H7 (cell line): Measurements from ENCODE around the gene CCDC195. TPM values are rescaled to one million over a fixed set of nuclear protein-coding genes. Genes with fewer than 3 reads are reported as not detected.
A peak's percentile ranks its signal among the peaks of the same experiment; 100 is the strongest.

ENCODE experiments used
- DNase-seq: peaks from one replicate; pipeline ENCODE4 v3.0.0; 2012
- H3K27me3 ChIP-seq: 2 replicates; pipeline ENCODE4 v1.6.0; 2011; ENCODE audit warnings: mild to moderate bottlenecking, low read length; ENCODE audit not compliant: control insufficient read depth, insufficient read depth
- H3K36me3 ChIP-seq: replicated peaks from 2 replicates; pipeline ENCODE4 v1.5.1; 2011; ENCODE audit warnings: low read length; ENCODE audit not compliant: control insufficient read depth, insufficient read depth
- H3K4me3 ChIP-seq: 2 replicates; pipeline ENCODE4 v1.5.1; 2011; ENCODE audit warnings: low read depth, mild to moderate bottlenecking, control low read depth, low read length, moderate library complexity; ENCODE audit not compliant: insufficient read depth
- total RNA-seq: library from RNA; depleted of rRNA; stranded (reverse); fragments of >200 nt; shearing (Covaris generic); gene quantifications from 2 replicates; pipeline ENCODE4 v1.2.3, GENCODE V29; 2014; rRNA removed

CCDC195 gene, protein sequence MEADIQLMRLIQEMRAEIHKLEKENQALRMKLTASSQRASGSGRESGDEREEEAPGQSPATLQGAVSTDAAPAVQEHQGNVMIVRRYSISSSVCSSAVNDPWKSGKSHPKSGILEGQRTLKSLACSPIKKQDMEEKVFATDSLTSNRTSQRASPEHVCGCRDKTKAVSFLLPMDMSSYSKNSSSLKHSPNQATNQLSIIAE
- not detected in 2 replicates for total RNA-seq

DNA sequence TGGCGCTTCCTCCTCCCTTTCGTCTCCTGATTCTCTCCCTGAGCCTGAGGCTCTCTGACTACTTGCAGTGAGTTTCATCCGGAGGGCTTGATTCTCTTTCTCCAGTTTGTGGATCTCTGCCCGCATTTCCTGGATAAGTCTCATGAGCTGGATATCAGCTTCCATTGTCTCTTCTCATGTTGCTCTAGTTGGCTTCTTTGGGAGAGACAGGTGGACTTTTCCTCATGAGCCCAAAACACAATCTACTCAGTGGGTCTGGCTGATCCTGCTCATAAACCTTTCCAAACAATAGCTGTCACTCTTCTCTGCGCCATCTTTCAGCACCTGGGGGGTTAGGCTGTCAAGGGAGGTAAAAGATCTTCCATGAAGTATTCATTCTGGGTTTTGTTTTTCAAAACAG is at the start of gene CCDC195:
CCDC195 (minus strand) TSS at position 165 of the 400 bp plus-strand sequence; CDS start at position 165, 0 bp downstream.
- Histone ChIP-seq H3K27me3 (no peaks in the 10 kb centered on the region), H3K36me3 (no peaks in the 10 kb centered on the region), H3K4me3 (no peak within 1 kb of the TSS)
- DNase-seq = no peak

DNA sequence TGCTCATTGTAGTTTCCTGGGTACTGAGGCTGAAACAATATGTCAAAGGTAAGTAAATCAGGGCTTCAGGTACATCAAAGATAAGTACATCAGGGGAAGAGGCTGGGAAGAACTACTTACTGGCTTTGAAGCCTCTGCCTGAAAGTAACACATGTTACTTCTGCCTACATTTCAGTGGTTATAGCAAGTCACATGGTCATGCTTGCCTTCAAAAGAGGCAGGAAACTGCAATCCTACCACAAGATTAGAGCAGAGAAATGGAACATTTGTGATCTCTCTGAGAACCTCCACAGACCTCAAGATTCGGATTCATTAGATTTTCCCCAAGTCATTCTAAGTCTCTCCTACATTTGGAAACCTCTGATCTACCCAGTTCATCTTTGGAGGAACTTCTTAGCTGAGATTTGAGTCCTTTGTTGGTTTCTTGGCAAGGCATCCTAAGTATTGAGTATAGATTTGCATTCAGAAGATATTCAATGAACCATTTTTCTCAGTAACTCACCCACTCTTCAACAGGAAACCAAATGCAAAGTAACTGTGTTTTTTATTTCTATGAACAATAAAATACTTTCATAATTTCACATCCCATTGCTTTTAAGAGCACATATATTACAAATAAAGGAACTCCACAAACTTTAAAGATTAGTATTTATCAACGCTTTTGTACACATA is 48.5 kb upstream of the CCDC195 start:
- Histone ChIP-seq H3K36me3 (no peaks in the 10 kb centered on the region), H3K27me3 (no peaks in the 10 kb centered on the region), H3K4me3 (no peak overlapping the region)
- no peak for DNase-seq

DNA sequence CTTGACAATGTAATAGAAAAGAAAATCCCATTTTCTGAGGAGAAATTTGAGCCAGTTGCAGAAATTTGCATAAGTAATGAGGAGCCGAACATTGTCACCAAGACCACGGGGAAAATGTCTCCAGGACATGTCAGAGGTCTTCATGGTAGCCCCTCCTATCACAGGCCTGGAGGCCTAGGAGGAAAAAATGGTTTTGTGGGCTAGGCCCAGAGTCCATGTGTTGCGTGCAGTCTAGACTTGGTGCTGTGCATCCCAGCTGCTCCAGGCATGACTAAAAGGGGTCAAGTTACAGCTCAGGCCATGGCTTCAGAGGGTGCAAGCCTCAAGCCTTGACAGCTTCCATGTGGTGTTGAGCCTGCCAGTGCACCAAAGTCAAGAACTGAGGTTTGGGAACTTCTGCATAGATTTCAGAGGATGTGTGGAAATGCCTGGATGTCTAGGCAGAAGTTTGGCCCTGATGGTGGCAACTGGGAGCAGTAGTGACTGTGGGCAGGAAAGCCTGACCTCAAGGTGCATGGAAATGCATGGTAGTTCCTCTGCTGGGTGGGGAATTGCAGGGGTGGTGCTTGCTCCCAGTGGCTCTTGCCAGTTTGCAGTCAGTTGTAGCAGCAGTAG is 41.9 kb upstream of the CCDC195 start:
- H3K36me3 ChIP-seq = no peaks in the 10 kb centered on the region
- DNase-seq = no peak
- no peaks in the 10 kb centered on the region for H3K27me3 ChIP-seq
- no peak overlapping the region for H3K4me3 ChIP-seq

DNA sequence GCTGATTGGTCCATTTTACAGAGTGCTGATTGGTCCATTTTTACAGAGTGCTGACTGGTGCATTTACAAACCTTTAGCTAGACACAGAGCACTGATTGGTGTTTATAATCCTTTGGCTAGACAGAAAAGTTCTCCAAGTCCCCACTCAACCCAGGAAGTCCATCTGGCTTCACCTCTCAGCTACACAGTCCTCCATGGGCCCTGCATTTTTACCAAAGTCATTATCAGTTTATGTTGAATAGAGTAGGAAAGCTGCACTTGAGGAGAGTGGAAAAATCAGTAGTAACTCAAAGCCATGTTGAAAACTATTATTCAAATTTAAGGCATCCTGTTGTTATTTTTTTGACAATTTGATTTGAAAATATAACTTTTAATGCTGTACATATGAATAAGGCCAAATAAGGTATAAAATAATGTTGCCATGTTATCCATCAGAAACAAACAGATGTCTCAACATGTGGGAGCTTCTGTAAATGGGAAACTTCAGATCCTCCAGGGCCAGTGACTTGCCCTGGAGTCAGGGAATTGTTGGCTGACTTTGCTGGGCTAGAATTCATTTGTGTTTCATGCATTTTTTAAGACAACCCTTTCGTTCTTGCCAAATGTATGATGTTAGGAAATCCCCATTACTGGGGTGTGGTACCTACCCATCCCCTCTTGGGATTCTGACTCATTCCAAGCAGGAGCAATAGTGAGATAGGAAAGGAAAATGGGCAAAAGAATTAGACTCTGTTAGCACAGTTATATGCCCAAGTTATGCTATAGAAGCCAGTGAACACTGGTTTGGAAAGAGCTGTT is 37.8 kb upstream of the CCDC195 start:
- no peaks in the 10 kb centered on the region for H3K36me3 ChIP-seq
- no peak for DNase-seq
- no peak overlapping the region for H3K4me3 ChIP-seq
- H3K27me3 ChIP-seq = no peaks in the 10 kb centered on the region

DNA sequence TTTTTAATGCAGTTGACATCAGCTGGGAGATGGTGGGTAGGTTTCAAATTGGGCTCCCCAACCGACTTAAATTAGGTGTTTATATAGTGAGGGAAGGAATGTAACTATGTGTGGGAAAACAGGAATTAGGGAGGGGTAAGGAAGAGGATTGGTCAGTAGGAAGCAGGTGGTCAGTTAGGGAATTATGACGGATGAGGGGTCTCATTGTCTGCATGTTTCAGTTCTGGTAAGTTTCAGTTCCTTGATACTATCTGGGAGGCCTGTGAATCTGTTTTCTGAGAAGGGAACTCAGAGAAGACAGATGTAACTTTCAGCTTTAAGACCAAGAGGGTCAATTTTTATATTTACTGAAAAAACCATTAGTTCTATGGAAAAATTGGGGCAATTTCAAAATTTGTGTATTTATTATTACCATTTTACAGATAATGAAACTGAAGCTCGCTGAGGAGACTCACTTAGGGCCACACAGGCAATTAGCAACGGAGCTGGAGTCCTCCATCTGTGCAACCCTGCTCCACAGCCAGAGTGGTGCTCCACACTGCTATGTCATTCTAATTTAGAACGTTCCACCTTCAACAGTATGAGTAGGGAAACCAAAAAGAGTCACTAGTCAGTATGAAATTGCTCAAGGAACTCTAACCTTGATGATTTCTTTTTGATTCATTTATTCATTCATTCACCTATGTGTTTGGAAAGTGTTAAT is 36.0 kb upstream of the CCDC195 start:
- Histone ChIP-seq H3K4me3 (no peak overlapping the region), H3K36me3 (no peaks in the 10 kb centered on the region), H3K27me3 (no peaks in the 10 kb centered on the region)
- no peak for DNase-seq

DNA sequence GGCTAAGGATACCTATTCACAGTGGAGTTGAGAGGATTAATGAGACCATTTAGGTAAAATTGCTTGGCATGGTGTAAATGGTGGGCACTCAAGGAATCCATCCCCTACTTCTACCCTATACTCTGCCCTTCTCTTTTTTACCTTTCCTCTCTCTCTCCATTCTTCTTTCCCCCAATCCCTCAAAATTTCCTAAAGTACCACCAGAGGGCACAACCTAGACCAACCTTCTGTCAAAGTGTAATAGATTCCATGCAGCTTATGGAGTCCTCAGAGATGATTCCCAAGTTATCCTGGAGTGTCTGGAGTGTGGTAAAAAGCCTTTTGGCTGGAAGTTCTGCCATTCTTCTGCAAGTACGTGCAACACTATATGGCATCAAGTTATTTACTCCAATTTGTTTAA is 33.0 kb upstream of the CCDC195 start:
- no peaks in the 10 kb centered on the region for H3K27me3 ChIP-seq
- no peaks in the 10 kb centered on the region for H3K36me3 ChIP-seq
- DNase-seq = peak; percentile 19
- no peak overlapping the region for H3K4me3 ChIP-seq

DNA sequence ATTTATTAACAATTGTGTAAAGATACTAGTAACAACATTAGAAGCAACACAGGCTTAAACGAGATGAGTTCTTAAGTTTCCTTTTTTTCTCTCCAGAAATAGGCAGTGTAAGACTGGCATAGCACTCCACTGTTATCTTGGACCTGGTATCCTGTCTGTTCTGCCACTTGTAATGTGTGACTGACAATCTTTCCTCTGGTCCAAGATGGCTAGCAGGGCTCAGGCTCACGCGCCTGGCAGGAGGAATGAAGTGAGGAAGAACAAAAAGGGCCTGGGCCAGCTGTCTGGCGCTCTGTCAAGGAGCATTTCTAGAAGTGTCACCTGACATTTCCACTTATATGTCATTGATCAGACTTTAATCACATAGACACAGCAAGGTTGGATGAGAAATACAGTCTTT is 31.6 kb upstream of the CCDC195 start:
- no peak for DNase-seq
- H3K4me3 ChIP-seq = no peak overlapping the region
- no peaks in the 10 kb centered on the region for H3K27me3 ChIP-seq
- no peaks in the 10 kb centered on the region for H3K36me3 ChIP-seq

DNA sequence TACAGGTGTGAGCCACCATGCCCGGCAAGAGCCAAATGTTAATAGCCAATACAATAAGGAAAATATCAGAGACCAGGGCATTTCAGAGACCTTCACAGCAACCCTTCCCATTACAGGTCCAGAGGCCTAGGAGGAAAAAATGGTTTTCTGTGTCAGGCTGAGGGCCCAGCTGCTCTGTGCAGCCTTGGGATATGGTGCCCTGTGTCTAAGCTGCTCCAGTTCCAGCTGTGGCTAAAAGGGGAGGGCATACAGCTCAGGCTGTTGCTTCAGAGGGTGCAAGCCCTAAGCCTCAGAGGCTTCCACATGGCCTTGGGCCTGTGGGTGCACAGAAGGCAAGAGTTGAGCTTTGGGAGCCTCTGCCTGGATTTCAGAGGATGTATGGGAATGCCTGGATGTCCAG is 20.1 kb upstream of the CCDC195 start:
- no peak for DNase-seq
- H3K36me3 ChIP-seq = no peaks in the 10 kb centered on the region
- H3K4me3 ChIP-seq = no peak overlapping the region
- no peaks in the 10 kb centered on the region for H3K27me3 ChIP-seq

DNA sequence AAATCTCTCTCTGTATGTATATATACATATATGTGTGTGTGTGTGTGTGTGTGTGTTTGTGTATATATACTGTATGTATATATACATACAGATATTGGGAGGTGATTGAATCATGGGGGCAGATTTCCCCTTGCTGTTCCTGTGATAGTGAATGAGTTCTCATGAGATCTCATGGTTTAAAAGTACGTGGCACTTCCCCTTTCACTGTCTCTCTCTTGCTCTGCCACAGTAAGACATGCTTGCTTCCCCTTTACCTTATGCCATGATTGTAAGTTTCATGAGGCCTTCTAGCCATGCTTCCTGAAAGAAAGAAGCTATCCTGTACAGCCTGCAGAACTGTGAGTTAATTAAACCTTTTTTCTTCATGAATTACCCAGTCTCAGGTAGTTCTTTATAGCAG is 18.8 kb upstream of the CCDC195 start:
- no peak for DNase-seq
- no peaks in the 10 kb centered on the region for H3K27me3 ChIP-seq
- no peaks in the 10 kb centered on the region for H3K36me3 ChIP-seq
- H3K4me3 ChIP-seq = no peak overlapping the region

DNA sequence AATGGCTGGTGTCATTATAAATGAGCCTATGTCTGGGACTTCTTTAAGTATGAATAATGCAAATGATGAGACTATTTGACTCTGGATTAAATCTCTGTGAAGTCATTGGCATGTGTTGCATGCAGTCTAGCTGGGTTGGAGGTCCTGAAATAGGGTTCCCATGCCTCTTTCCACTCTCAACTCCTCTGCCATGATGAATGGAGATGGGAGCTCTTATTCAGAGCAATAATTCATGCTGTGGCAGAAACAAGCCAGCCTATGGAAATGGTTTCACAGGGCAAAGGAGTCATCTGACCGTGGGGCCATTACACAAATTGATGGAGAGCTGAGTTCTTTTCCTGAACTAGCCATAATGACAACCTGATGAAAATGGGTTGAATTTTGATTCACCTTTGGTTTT is 15.5 kb upstream of the CCDC195 start:
- Histone ChIP-seq H3K36me3 (no peaks in the 10 kb centered on the region), H3K4me3 (no peak overlapping the region), H3K27me3 (no peaks in the 10 kb centered on the region)
- DNase-seq = no peak

DNA sequence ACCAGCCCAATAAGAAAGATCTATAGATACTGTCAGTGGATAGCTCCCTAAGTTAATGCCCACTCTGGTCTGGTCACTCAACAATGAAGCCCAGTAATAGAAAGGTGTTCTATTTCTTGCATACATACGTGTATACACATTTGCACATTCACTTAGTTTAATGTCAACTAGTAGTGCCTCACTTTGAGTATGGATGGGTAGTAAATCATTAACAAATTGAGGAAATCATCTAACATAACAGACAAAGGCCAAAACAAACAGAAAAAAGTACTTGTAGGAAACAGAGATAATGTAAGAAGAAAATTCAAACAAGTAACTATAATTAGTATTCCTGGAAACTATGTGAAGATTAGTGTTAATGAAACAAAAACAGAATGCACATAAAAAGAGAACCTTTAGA is 13.3 kb upstream of the CCDC195 start:
- no peak for DNase-seq
- H3K27me3 ChIP-seq = no peaks in the 10 kb centered on the region
- H3K36me3 ChIP-seq = no peaks in the 10 kb centered on the region
- no peak overlapping the region for H3K4me3 ChIP-seq

DNA sequence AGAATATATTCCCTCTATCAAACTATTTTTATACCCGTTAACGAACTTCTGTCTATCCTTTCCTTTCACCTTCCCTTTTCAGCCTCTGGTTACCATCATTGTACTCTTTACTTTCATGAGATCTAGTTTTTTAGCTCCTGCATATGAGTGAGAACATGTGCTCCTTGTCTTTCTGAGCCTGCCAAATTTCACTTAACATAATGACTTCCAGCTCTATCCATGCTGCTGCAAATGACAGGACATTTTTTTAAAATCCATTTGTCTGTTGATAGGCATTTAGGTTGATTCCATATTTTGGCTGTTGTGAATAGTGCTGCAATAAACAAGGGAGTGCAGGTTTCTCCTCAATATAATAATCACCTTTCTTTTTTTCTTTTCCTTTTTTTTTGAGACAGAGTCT is 8.2 kb upstream of the CCDC195 start:
- Histone ChIP-seq H3K36me3 (no peaks in the 10 kb centered on the region), H3K4me3 (no peak overlapping the region), H3K27me3 (no peaks in the 10 kb centered on the region)
- no peak for DNase-seq

DNA sequence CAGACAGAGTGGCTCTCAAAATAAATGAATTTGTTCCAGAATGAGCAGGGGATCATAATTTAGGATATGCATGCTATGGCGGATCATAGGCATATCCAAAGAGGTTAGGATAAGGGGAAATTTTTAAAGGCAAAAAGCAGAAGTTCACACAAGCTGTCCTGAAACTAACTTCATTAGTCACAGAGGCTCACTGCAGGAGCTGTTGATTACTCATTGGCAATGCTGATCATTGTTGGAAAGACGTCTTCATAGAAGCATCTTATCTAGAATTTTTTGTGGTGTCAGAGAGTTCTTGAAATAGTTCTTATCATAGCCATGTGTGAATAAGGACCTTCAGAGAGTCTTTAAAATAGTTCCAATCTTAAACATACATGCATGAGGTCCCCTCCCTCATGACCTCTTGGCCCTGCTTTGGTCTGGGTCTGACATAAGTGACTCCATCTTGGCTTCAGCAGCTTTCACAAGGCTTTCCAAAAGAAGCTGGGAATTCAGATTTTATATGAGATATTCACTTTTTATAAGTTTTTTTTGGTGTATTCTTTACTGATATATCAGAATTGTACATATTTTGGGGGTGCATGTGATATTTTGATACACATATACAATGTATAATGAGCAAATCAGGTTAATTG is 7.5 kb upstream of the CCDC195 start:
- DNase-seq = no peak
- H3K4me3 ChIP-seq = no peak overlapping the region
- H3K27me3 ChIP-seq = no peaks in the 10 kb centered on the region

DNA sequence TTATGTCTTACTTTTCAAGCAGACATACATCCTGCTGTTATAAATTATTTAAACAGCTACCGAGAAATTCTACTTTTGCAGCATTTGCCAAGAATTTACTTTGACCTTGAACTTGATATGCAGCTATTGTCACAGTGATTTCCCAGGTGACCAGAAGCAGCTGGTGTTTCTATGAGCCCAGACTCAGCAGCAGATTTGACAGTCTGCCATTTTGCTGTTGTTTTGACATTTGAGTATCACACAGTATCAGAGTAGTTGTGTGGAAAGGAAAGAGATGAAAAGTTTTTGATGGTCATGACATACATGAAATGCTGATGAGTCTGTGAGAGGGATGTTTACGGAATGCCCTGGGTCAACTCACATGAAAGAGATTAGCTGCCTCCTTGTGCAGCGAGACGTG is 6.6 kb upstream of the CCDC195 start:
- Histone ChIP-seq H3K36me3 (no peaks in the 10 kb centered on the region), H3K27me3 (no peaks in the 10 kb centered on the region), H3K4me3 (no peak overlapping the region)
- DNase-seq = no peak

More for the DNA sequence above, 7.5 kb upstream of the CCDC195 start:
- no peaks in the 10 kb centered on the region for H3K36me3 ChIP-seq
